Measurements from ENCODE around the gene VPS35.

VPS35 gene

GRCh38 chr16:46688654-46689364, at the start of gene VPS35:
Gene VPS35 (minus strand): TSS chr16:46689178. CDS start chr16:46689133, 45 bp downstream.
- DNase-seq (ENCODE audit: low read depth, low spot score): peak; percentile 99

GRCh38 chr16:46737621-46738214, 48.7 kb upstream of the VPS35 start:
- no peak for DNase-seq (ENCODE audit: low read depth, low spot score)

- DNase-seq (ENCODE audit: low read depth, low spot score): no peak
These were observed 47.7 kb upstream of the VPS35 start for GRCh38 chr16:46736695-46737094.

GRCh38 chr16:46733319-46733830, 44.4 kb upstream of the VPS35 start:
- DNase-seq (ENCODE audit: low read depth, low spot score): no peak

- DNase-seq (ENCODE audit: low read depth, low spot score): no peak
These were observed 43.6 kb upstream of the VPS35 start for GRCh38 chr16:46732561-46732960.

GRCh38 chr16:46731691-46732555, 42.9 kb upstream of the VPS35 start:
- no peak for DNase-seq (ENCODE audit: low read depth, low spot score)

- DNase-seq (ENCODE audit: low read depth, low spot score): no peak
These were observed 42.1 kb upstream of the VPS35 start for GRCh38 chr16:46730801-46731690.

- DNase-seq (ENCODE audit: low read depth, low spot score): no peak
These were observed 41.1 kb upstream of the VPS35 start for GRCh38 chr16:46730126-46730525.

GRCh38 chr16:46729326-46729995, 40.5 kb upstream of the VPS35 start:
- no peak for DNase-seq (ENCODE audit: low read depth, low spot score)

GRCh38 chr16:46728806-46729205, 39.8 kb upstream of the VPS35 start:
- DNase-seq (ENCODE audit: low read depth, low spot score): no peak

- DNase-seq (ENCODE audit: low read depth, low spot score): no peak
These were observed 38.7 kb upstream of the VPS35 start for GRCh38 chr16:46727630-46728029.

- no peak for DNase-seq (ENCODE audit: low read depth, low spot score)
These were observed 38.2 kb upstream of the VPS35 start for GRCh38 chr16:46727184-46727583.

- no peak for DNase-seq (ENCODE audit: low read depth, low spot score)
These were observed 32.9 kb upstream of the VPS35 start for GRCh38 chr16:46721885-46722284.

GRCh38 chr16:46720619-46721018, 31.6 kb upstream of the VPS35 start:
- no peak for DNase-seq (ENCODE audit: low read depth, low spot score)

GRCh38 chr16:46719528-46719927, 30.6 kb upstream of the VPS35 start:
- DNase-seq (ENCODE audit: low read depth, low spot score): no peak

GRCh38 chr16:46718214-46718613, 29.2 kb upstream of the VPS35 start:
- DNase-seq (ENCODE audit: low read depth, low spot score): no peak

GRCh38 chr16:46717692-46718091, 28.7 kb upstream of the VPS35 start:
- no peak for DNase-seq (ENCODE audit: low read depth, low spot score)

- DNase-seq (ENCODE audit: low read depth, low spot score): no peak
These were observed 26.9 kb upstream of the VPS35 start for GRCh38 chr16:46715769-46716305.

- no peak for DNase-seq (ENCODE audit: low read depth, low spot score)
These were observed 26.0 kb upstream of the VPS35 start for GRCh38 chr16:46714797-46715591.

- DNase-seq (ENCODE audit: low read depth, low spot score): no peak
These were observed 24.7 kb upstream of the VPS35 start for GRCh38 chr16:46713634-46714033.
